HG03095 (cell line): ENCODE results near the gene SCN4A.
"Not testable (repeated sequence)": the region's sequence is repeated elsewhere in the genome, so short reads cannot be mapped to it uniquely, and the experiment has no call there.

Experiments used
- ATAC-seq: cut with Tn5 transposase; IDR thresholded peaks from one replicate; pipeline ENCODE4 v1.9.1; 2021; ENCODE audit warnings: moderate library complexity; ENCODE audit not compliant: unreplicated experiment

The SCN4A gene

DNA sequence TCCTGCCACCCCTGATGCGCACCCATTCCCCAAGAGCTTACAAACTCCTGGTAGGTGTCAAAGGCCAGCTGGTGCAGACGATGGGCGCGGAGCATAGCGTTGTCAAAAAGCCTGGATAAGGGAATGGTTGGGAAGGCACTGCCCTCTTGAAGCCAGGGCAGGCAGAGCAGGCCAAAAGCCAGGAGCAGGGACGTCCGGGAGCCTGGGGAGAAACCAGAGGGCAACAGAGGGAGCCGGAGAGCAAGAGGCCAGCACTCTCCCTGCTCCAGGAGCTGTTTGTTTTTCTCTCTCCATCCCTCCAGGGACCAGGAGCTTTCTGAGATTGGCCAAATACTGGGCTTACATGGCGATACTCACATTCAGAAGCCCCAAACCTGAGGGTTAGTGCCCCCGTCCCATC is 54.4 kb downstream of the SCN4A start:
- ATAC-seq = no peak

DNA sequence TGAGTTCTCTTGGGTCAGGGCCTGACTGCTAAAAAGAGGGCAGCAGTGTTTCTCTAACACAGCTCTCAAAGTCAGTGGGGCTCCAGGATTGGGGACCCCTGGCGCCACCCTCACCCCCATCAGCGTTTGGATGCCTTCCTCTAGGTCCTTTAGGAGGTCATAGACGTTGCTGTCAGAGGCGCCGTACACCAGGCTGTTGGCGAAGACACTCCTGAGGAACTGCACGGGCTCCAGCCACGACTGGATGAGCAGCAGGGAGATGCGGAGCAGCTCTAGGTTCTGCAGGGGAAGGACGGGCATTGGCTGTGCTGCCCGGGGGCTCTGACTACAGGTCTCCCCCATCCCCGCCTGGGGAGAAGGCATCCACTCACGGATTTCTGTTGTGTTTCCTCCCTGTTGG is 55.1 kb downstream of the SCN4A start:
- no peak for ATAC-seq

DNA sequence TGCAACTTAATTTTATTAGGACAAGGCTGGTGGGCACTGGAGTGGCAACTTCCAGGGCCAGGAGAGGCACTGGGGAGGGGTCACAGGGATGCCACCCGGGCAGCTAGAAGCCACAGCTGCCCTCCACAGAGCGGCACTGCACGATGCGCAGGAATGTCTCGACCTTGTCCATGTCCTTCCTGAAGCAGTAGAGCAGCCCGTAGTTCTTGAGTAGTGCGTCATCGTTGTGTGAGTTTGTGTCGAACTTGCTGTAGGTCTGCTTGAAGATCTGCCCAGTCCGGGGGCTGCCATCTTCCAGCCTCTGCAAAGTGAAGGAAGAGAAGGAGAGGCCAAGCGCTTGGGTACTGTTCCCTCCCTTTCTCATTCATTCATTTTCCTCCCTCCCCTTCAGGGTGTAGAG is 55.5 kb downstream of the SCN4A start:
- ATAC-seq = not testable (repeated sequence)

GRCh38 chr17:63916566-63917185 is 56.0 kb downstream of the SCN4A start:
- no peak for ATAC-seq

- peak; percentile 53 for ATAC-seq
Measured at GRCh38 chr17:63915753-63916152, 57.0 kb downstream of the SCN4A start.

GRCh38 chr17:63914471-63914870 is 58.2 kb downstream of the SCN4A start:
- no peak for ATAC-seq

DNA sequence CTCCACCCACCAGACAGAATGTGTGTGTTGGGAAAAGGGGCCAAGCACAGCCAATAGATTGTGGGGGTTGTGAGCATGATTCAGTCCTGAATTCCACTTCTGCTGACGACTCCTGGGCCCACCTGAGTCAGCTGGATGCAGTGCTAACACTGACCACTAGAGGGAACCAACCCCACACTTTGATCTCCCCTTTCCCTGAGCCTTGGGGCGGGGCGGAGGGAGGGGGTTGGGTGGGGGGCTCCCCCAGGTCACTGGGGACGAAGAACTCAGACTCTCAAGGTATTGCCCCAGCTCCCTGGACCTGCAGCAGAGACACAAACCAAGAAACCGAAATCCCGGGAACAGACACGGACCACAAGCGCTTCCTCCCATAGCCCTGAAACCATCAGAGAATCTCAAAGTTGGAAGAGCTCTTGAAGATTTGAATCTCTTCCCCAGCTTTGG is 61.0 kb downstream of the SCN4A start:
- no peak for ATAC-seq

DNA sequence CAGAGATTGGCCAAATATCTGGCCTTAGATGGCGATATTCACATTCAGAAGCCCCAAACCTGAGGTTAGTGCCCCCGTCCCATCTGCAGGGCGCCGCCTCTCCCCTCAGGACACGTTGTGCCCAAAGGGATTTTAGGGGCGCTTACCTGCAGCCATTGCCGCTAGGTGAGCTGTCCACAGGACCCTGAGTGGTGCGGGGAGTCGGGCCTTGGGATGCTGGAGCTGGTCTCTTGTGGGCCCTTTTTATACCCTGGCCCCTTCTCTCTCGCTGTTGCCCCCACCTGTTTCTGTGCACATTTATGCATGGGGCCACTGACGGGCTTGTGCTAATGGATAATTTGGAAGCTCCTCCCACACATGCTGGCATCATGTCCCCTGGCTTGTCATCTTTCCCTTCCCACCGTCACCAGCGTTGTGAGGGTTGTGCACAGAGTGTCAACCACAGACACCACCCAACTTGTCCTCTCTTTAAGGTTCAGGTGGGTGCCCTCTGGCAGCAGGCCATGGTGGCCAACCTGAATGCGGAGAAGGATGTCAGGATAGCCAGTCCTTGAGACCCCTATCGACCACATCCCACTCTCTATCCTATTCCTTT is 61.6 kb downstream of the SCN4A start, which contains the start of gene CSHL1:
Gene CSHL1 (minus strand): TSS at position 218 of the 595 bp plus-strand sequence. CDS start 62 bp downstream, at position 156.
- no peak for ATAC-seq

DNA sequence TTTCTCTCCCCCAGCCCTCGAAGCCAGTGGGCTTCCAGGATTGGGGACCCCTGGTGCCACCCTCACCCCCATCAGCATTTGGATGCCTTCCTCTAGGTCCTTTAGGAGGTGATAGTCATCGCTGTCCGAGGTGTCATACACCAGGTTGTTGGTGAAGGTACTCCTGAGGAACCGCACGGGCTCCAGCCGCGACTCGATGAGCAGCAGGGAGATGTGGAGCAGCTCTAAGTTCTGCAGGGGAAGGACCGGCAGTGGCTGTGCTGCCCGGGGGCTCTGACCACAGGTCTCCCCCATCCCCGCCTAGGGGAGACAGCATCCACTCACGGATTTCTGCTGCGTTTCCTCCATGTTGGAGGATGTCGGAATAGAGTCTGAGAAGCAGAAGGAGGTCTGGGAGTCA is 62.6 kb downstream of the SCN4A start:
- no peak for ATAC-seq

DNA sequence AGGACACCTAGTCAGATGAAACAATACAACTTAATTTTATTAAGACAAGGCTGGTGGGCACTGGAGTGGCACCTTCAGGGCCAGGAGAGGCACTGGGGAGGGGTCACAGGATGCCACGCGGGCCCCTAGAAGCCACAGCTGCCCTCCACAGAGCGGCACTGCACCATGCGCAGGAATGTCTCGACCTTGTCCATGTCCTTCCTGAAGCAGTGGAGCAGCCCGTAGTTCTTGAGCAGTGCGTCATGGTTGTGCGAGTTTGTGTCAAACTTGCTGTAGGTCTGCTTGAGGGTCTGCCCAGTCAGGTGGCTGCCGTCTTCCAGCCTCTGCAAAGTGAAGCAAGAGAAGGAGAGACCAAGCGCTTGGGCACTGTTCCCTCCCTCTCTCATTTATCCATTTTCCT is 63.1 kb downstream of the SCN4A start:
- not testable (repeated sequence) for ATAC-seq

- ATAC-seq = not testable (repeated sequence)
Measured at GRCh38 chr17:63907161-63907778, 65.4 kb downstream of the SCN4A start.

GRCh38 chr17:63904796-63905195 is 67.9 kb downstream of the SCN4A start:
- not testable (repeated sequence) for ATAC-seq

DNA sequence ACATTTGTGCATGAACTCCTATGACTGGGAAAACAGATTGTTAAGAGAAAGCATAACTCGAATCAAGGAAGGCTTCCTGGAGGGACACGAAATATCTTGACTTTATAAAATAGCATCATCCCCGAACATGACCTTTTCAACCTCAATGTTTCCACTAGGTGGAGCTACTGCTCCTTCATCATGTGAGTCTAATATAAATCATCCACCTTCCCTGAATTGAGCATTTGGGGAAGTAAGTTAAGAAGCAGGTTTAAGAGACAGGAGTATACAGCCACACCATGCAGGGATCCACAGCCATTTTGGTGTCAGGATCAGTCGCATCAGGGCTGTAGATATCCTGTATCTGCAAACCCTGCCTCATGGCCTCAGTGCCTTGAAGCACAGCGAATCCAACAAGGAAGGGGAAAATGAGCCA is 68.9 kb downstream of the SCN4A start:
- ATAC-seq = not testable (repeated sequence)

DNA sequence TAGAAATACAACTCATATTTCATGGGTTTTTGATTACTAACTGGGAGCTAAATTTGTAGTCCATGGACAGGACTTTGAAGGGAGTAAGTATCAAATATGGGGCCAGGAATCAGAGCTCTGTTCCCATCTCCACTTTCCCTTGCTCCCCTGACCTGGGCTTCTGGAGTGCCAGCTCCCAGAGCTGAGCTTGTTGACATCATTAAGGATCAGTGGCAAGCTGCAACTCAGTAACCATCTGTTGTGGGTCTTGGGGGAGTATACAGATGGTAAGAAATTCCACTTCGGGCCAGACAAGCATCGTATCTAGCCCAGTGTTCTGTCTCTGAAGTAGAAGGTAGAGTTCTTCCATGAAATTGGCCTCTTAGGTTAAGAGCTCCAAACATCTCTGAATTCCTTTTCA is 70.7 kb downstream of the SCN4A start:
- ATAC-seq = not testable (repeated sequence)

GRCh38 chr17:63898899-63899798 is 73.6 kb downstream of the SCN4A start:
- not testable (repeated sequence) for ATAC-seq

GRCh38 chr17:63896524-63897354 is 76.0 kb downstream of the SCN4A start, which contains the start of gene CSH1:
TSS of gene CSH1 (minus strand) at chr17:63896574. CDS start at chr17:63896511, 63 bp downstream.
- peak; percentile 60 for ATAC-seq

DNA sequence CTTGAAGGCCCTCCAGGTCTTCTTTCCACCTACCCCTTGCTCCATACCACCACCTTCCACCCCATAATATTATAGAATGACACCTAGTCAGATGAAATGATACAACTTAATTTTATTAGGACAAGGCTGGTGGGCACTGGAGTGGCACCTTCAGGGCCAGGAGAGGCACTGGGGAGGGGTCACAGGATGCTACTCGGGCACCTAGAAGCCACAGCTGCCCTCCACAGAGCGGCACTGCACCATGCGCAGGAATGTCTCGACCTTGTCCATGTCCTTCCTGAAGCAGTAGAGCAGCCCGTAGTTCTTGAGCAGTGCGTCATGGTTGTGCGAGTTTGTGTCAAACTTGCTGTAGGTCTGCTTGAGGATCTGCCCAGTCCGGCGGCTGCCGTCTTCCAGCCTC is 77.9 kb downstream of the SCN4A start:
- ATAC-seq = not testable (repeated sequence)

GRCh38 chr17:63894021-63894420 is 78.7 kb downstream of the SCN4A start:
- not testable (repeated sequence) for ATAC-seq

- ATAC-seq = not testable (repeated sequence)
Measured at GRCh38 chr17:63892316-63893037, 80.2 kb downstream of the SCN4A start.
